SU-DHL-6 (cell line): ENCODE data around the gene DENND1B.

Experiments
- H2AFZ ChIP-seq: fragments of 200-600 bp; sonication (generic); 2 replicates; pipeline ENCODE4 v1.6.1; 2014; ENCODE audit warnings: low read depth, mild to moderate bottlenecking, moderate library complexity, mixed read lengths, antibody characterized with exemption, low read length; ENCODE audit not compliant: severe bottlenecking
- H3F3A ChIP-seq: fragments of 200-600 bp; shearing (Covaris generic); 2 replicates; pipeline ENCODE4 v1.6.0; 2016; ENCODE audit warnings: antibody characterized with exemption, mild to moderate bottlenecking; ENCODE audit not compliant: insufficient read depth
- H3K27ac ChIP-seq: fragments of 200-600 bp; sonication (generic); 2 replicates; pipeline ENCODE4 v1.5.1; 2016; ENCODE audit warnings: low read depth, mild to moderate bottlenecking, low read length, moderate library complexity, mixed read lengths
- H3K27me3 ChIP-seq: fragments of 200-600 bp; sonication (generic), shearing (Covaris generic); 2 replicates; pipeline ENCODE4 v1.6.0; 2014; ENCODE audit warnings: mild to moderate bottlenecking, low read length
- H3K36me3 ChIP-seq: fragments of 200-600 bp; sonication (generic); 2 replicates; pipeline ENCODE4 v1.6.1; 2014; ENCODE audit warnings: mild to moderate bottlenecking, low read length, mixed read lengths
- H3K4me2 ChIP-seq: fragments of 300-600, 200-600 bp; shearing (Covaris generic), sonication (generic); 2 replicates; pipeline ENCODE4 v1.6.0; 2014; ENCODE audit warnings: low read length, low read depth, mild to moderate bottlenecking; ENCODE audit not compliant: poor library complexity, severe bottlenecking
- H3K4me3 ChIP-seq: fragments of 200-600 bp; sonication (generic); 2 replicates; pipeline ENCODE4 v1.5.1; 2014; ENCODE audit warnings: antibody characterized with exemption, low read length, mild to moderate bottlenecking, mixed read lengths; ENCODE audit not compliant: insufficient read depth, poor library complexity, severe bottlenecking
- H3K79me2 ChIP-seq: fragments of 200-600 bp; sonication (generic); 2 replicates; pipeline ENCODE4 v1.6.1; 2014; ENCODE audit warnings: mild to moderate bottlenecking, low read length, moderate library complexity; ENCODE audit not compliant: insufficient read depth
- H3K9ac ChIP-seq: fragments of 200-600 bp; sonication (generic); 2 replicates; pipeline ENCODE4 v1.7.0; 2014; ENCODE audit warnings: mild to moderate bottlenecking, low read length
- H3K9me2 ChIP-seq: fragments of 200-600 bp; sonication (generic); replicated peaks from 2 replicates; pipeline ENCODE4 v1.6.1; 2014; ENCODE audit warnings: low read length; ENCODE audit not compliant: insufficient read depth
- H3K9me3 ChIP-seq: fragments of 200-600 bp; sonication (generic); 2 replicates; pipeline ENCODE4 v1.6.1; 2014; ENCODE audit warnings: low read length, mixed read lengths; ENCODE audit not compliant: insufficient read depth
- H4K20me1 ChIP-seq: fragments of 200-600 bp; sonication (generic); 2 replicates; pipeline ENCODE4 v1.6.1; 2014; ENCODE audit warnings: low read depth, mild to moderate bottlenecking, antibody characterized with exemption, low read length, moderate library complexity, mixed read lengths
- EZH2phosphoT487 ChIP-seq: fragments of 200-600 bp; sonication (generic), shearing (Covaris generic); conservative IDR thresholded peaks from 2 replicates; pipeline ENCODE4 v1.6.1; 2018; ENCODE audit warnings: mild to moderate bottlenecking, antibody characterized with exemption, low read length, moderate library complexity, mixed read lengths
- TF ChIP-seq, protein P1 (sequence below): fragments of 200-600 bp; sonication (generic); IDR thresholded peaks from one replicate; pipeline ENCODE4 v1.5.1; 2017; ENCODE audit warnings: antibody characterized with exemption, mild to moderate bottlenecking, low read length, moderate library complexity; ENCODE audit not compliant: insufficient read depth, poor library complexity, severe bottlenecking

The DENND1B gene

DNA sequence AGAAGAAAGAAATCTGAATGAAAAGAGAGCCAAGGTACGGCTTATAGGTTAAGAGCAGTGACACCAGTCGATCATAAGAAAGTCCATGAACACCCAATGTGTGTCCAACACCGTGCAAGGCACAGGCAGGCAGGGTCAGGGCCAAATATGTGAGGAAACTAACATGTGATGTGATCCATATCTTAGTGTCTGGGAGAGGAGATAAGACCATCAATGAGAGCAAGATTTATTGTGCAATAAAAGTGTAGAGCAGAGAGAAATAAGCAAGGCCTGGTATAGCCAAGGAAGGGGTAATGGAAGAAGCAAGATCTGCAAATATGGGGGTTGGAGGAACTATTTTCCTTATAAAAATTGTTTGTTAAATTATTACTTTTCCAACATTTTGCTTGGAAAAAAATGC is 308.5 kb downstream of the DENND1B start:
- Histone ChIP-seq H4K20me1 (no peaks in the 10 kb centered on the region), H3K9ac (no peak overlapping the region), H3K36me3 (no peaks in the 10 kb centered on the region), H3K27ac (no peak overlapping the region), H3K4me2 (no peak overlapping the region), H3K9me2 (no peaks in the 10 kb centered on the region), H3K27me3 (no peaks in the 10 kb centered on the region), H3F3A (no peaks in the 10 kb centered on the region), H2AFZ (no peak overlapping the region), H3K9me3 (no peaks in the 10 kb centered on the region), H3K4me3 (no peak overlapping the region), H3K79me2 (no peaks in the 10 kb centered on the region)
- no peak for TF ChIP-seq EZH2phosphoT487
- TF ChIP-seq, protein P1, sequence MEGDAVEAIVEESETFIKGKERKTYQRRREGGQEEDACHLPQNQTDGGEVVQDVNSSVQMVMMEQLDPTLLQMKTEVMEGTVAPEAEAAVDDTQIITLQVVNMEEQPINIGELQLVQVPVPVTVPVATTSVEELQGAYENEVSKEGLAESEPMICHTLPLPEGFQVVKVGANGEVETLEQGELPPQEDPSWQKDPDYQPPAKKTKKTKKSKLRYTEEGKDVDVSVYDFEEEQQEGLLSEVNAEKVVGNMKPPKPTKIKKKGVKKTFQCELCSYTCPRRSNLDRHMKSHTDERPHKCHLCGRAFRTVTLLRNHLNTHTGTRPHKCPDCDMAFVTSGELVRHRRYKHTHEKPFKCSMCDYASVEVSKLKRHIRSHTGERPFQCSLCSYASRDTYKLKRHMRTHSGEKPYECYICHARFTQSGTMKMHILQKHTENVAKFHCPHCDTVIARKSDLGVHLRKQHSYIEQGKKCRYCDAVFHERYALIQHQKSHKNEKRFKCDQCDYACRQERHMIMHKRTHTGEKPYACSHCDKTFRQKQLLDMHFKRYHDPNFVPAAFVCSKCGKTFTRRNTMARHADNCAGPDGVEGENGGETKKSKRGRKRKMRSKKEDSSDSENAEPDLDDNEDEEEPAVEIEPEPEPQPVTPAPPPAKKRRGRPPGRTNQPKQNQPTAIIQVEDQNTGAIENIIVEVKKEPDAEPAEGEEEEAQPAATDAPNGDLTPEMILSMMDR, result no peak

DNA sequence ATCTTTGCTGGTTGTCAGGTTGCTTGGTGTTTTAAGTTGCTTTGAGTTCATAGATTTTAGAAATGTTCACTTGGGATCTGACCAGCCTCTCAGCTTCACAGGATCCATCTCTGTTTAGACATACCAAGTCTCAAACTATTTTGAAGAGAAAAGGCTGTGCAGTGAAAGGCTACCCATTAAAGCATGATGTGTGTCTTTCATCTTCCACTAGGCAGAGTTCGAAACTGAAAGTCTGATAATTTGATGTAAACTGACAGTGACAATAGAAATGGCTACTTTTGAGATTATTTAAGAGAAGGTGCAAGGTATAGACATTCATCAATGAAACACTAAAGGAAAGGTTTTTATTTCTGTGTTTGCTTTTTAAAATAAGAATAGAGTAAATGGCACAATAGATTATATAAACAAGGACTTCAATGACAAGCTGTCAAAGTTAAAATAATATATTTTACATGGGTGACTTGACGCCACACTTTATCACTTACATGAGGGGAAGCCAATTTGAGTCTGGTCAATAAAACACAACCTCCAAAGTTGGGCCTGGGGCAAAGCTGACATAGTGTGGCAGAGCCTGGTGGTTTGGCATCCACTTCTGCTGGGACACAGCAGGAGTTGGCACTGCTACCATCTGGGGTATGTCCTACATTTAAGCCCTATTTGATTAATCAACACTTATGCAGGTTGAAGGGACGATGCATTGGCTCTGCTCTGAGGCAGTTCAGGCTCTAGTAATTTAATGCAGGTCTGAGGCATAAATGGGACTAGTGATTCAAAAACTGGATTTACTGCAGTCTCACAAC is 309.6 kb downstream of the DENND1B start:
- Histone ChIP-seq H2AFZ (no peak overlapping the region), H3K4me2 (no peak overlapping the region)

DNA sequence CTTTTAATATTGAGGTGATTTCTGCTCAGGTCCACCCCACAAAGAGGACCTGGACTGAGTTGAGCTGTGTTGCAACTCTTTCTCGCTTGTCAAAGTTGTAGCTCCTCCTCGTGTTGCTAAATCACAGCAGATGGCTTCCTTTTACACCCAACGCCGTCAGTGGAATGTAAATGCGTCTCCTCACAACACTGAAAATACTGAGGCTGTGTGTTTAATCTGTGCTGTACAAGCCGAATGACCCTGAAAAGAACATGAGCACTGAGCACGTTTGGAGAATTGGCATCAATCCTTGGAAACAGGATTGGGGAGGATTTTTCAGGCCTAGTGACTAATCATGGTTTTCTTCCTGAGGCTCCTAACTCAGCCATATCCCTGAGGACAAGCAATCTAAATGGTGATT is 311.2 kb downstream of the DENND1B start:
- Histone ChIP-seq H3K9me2 (no peaks in the 10 kb centered on the region), H3F3A (no peaks in the 10 kb centered on the region), H4K20me1 (no peaks in the 10 kb centered on the region), H3K36me3 (no peaks in the 10 kb centered on the region), H3K27ac (no peak overlapping the region), H3K4me3 (no peak overlapping the region), H3K9me3 (no peaks in the 10 kb centered on the region), H2AFZ (no peak overlapping the region), H3K9ac (no peak overlapping the region), H3K27me3 (no peaks in the 10 kb centered on the region), H3K79me2 (no peaks in the 10 kb centered on the region), H3K4me2 (no peak overlapping the region)
- TF ChIP-seq, protein P1, result no peak
- TF ChIP-seq EZH2phosphoT487, result no peak

More for the DNA sequence above, 309.6 kb downstream of the DENND1B start:
- H4K20me1 ChIP-seq, result no peaks in the 10 kb centered on the region
- H3K4me3 ChIP-seq, result no peak overlapping the region
- no peak for TF ChIP-seq EZH2phosphoT487
- TF ChIP-seq, protein P1, result no peak
- no peak overlapping the region for H3K27ac ChIP-seq
- H3K79me2 ChIP-seq, result no peaks in the 10 kb centered on the region
- no peaks in the 10 kb centered on the region for H3K9me3 ChIP-seq
- no peaks in the 10 kb centered on the region for H3F3A ChIP-seq
- H3K9ac ChIP-seq, result no peak overlapping the region
- H3K27me3 ChIP-seq, result no peaks in the 10 kb centered on the region
- no peaks in the 10 kb centered on the region for H3K36me3 ChIP-seq
- no peaks in the 10 kb centered on the region for H3K9me2 ChIP-seq
